ENCODE data around the gene PLCD3.

DNA sequence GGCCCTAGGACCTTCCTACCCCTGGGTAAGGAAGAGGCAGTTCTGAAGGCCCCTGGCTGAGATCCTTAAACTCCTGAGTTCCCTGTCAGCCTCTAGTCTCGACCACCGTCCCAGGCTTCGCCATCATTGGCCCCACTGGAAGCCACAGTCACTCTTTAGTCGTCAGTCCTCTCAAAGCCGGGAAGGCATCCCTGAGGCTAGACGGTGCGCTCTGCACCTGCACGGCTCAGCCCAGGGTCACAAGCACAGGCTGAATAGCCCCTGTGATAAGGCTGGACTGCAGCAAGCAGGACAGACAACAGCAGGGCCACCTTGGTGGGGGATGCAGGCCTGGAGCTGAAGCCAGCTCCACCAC, 12.7 kb upstream of the PLCD3 start:
- no peak for TF ChIP-seq CTCF (conservative IDR thresholded peaks at IDR 0.05 in 1 of 2, IDR thresholded peaks at IDR 0.05 in 1 of 2; ENCODE audit: extremely low read depth in 1 of 2, insufficient read depth in 1 of 2, low read depth in 1 of 2, low read length in 2 of 2)
- no peak for TF ChIP-seq EZH2 (IDR thresholded peaks at IDR 0.05; ENCODE audit: borderline replicate concordance, low read length)

Data from mammary epithelial cell (primary cell).